GM21367 (cell line): ENCODE measurements around the gene MAGEB4.
"Not testable (repeated sequence)": the region's sequence is repeated elsewhere in the genome, so short reads cannot be mapped to it uniquely, and the experiment has no call there.

Experiments
- ATAC-seq: cut with Tn5 transposase; IDR thresholded peaks from one replicate; pipeline ENCODE4 v1.9.1; 2021; ENCODE audit not compliant: unreplicated experiment

The MAGEB4 gene

GRCh38 chrX:30241724-30242415, at the start of gene MAGEB4:
MAGEB4 (plus strand) TSS chrX:30242000; CDS start chrX:30242136, 136 bp downstream.
- no peak for ATAC-seq

- ATAC-seq: not testable (repeated sequence)
These were observed 47.9 kb upstream of the MAGEB4 start for GRCh38 chrX:30193910-30194309.

- no peak for ATAC-seq
These were observed 45.5 kb upstream of the MAGEB4 start for GRCh38 chrX:30196322-30196721.

- ATAC-seq: no peak
These were observed 29.6 kb upstream of the MAGEB4 start for GRCh38 chrX:30212172-30212571.

DNA sequence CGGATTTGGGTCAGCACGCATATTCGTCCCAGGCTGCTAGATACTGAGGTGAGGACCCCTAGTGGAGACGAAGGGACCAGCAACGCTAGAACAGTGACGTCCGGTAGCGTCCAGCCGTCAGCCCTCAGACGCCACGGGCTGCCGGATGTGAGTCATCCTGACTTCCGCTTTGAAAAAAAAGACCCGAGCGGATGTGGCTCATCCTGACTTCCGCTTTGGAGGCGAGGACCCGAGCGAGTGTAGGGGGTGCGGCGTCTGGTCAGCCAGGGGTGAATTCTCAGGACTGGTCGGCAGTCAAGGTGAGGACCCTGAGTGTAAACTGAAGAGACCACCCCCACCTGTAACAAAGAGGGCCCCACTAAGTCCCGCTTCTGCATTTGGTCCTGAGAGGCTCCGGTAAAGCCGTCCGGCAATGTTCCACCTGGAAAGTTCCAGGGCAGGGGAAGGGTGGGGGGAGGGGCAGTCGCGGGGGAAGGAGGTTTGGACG, 26.4 kb upstream of the MAGEB4 start, which contains the start of gene MAGEB2:
Gene MAGEB2 (plus strand): TSS at position 207 of the 487 bp plus-strand sequence. CDS start 3,018 bp downstream, outside the sequence.
- ATAC-seq: no peak

- ATAC-seq: no peak
These were observed 24.3 kb upstream of the MAGEB4 start for GRCh38 chrX:30217465-30217864.

DNA sequence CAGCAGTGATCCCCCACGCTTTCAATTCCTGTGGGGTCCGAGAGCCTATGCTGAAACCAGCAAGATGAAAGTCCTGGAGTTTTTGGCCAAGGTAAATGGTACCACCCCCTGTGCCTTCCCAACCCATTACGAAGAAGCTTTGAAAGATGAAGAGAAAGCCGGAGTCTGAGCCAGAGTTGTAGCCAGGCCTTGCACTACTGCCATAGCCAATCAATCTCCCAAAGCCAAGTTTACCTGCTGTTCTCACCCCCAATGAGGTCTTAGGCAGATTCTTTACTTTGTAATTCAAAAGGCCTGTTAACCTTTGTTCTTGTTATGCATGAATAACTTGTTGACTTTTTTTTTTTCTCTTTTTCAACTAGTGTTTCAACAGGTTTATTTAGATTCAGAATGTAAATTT, 22.4 kb upstream of the MAGEB4 start:
- ATAC-seq: no peak

GRCh38 chrX:30220661-30221060, 21.1 kb upstream of the MAGEB4 start:
- no peak for ATAC-seq

DNA sequence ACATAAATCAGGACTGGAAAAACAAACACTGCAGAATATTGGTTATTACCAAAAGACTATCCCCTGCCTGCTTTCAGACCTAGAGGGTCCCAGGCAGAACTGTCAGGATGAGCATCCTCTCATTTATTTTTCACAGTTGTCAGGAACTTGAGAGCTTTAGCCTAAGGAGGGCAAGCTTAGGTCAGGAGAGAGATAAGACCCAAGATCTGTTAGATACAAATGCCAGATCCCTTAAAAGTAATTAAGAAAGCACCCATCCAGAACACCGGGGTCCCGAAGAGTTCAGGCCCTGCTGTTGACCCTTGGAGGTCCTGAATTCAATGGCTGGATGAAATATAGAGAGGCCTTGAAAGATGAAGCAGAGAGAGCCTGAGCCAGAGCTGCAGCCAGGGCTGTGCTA, 17.3 kb upstream of the MAGEB4 start:
- ATAC-seq: no peak

- ATAC-seq: no peak
These were observed 13.3 kb upstream of the MAGEB4 start for GRCh38 chrX:30228526-30228925.

- ATAC-seq: no peak
These were observed 11.4 kb upstream of the MAGEB4 start, which contains the start of gene MAGEB3 for GRCh38 chrX:30230395-30230794. MAGEB3 (plus strand) TSS chrX:30230657; CDS start chrX:30235925, 5,268 bp downstream.

DNA sequence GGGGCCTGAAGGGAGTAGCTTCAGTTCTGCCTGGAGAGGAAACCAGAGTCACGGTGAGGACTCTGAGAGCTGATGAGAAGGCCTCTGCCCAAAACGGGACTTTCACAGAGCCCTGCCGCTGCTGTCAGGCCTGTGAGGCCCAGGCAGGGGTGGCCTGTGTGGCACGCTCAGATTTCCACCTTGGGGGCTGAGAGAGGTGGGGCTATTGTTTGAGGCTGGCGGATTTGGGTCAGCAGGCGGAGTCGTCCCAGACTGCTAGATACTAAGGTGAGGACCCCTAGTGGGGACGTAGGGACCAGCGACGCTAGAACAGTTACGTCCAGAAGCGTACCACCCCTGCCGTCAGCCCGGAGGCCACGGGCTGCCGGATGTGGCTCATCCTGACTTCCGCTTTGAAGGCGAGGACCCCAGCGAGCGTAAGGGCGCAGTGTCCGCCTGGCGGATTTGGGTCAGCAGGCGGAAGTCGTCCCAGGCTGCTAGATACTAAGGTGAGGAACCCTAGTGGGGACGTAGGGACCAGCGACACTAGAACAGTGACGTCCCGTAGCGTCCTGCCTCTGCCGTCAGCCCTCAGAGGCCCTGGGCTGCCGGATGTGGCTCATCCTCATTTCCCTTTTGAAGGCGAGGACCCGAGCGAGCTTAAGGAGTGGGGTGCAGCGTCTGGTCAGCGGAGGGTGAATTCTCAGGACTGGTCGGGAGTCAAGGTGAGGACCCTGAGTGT, 5.1 kb downstream of the MAGEB4 start, which contains the start of gene MAGEB1:
Gene MAGEB1 (plus strand): TSS at position 378 of the 721 bp plus-strand sequence. CDS start 3,348 bp downstream, outside the sequence.
- ATAC-seq: no peak

- ATAC-seq: no peak
These were observed 7.1 kb downstream of the MAGEB4 start for GRCh38 chrX:30248854-30249253.

GRCh38 chrX:30253257-30253656, 11.5 kb downstream of the MAGEB4 start:
- ATAC-seq: peak; percentile 51

DNA sequence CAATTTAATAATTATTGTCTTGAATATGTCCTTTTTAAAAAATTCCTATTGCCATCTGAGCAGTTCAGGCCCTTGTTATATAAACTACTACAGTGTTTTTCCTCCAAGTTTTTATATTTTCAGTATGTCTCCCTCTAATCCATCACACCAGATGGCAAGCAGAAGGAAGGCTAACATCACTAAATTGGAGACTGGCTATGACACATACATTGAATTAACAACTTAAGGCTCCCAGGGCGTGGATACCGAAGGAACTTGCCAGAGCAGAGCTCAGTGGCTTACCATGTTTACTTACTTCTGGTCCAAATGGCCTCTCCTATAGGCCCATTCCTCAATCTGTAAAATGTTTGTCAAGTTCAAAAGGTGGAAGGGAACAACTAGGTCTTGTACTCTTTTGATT, 18.1 kb downstream of the MAGEB4 start:
- no peak for ATAC-seq

GRCh38 chrX:30261012-30261411, 19.2 kb downstream of the MAGEB4 start:
- no peak for ATAC-seq

GRCh38 chrX:30262763-30263162, 21.0 kb downstream of the MAGEB4 start:
- no peak for ATAC-seq

- no peak for ATAC-seq
These were observed 28.8 kb downstream of the MAGEB4 start for GRCh38 chrX:30270639-30271038.

GRCh38 chrX:30275498-30275897, 33.7 kb downstream of the MAGEB4 start:
- ATAC-seq: no peak

DNA sequence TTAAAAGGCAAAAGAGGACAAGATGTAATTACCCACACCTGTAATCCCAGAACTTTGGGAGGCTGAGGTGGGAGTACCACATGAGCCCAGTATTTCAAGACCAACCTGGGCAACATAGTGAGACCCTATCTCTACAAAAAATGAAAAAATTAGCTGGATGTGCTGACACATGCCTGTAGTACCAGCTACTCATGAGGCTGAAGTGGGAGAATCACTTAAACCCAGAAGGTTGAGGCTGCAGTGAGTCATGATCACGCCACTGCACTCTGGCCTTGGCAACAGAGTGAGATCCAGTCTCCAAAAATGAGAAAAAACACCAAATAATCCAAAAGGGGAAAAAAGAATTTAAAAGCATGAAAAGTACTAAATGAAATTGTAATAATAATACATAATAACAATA, 36.6 kb downstream of the MAGEB4 start:
- no peak for ATAC-seq

- ATAC-seq: no peak
These were observed 38.6 kb downstream of the MAGEB4 start for GRCh38 chrX:30280428-30280827.

DNA sequence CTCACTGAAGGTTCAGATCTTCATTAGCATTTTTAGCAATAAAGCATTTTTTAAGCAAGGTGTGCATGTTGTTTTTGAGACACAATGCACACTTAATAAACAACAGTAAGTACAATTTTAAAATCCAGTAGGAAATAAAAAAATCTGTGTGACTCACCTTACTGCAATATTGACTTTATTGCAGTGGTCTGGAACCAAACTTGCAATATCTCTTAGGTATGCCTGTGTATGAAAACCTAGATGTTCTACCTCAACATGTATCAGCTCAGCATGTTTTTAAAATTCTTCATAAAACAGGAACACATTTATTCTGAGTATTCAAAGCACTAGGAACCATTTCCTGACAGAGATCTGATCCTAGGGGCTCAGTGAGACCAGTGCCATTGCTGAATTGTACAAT, 40.7 kb downstream of the MAGEB4 start:
- no peak for ATAC-seq
